ENCODE measurements around the gene PHF19. TPM values are rescaled to one million over a fixed set of nuclear protein-coding genes. Genes with fewer than 3 reads are reported as not detected.

The PHF19 gene
- total RNA-seq, 4 donors from 2014 or later, result 16.3 to 31.2 (median 25.3) TPM

DNA sequence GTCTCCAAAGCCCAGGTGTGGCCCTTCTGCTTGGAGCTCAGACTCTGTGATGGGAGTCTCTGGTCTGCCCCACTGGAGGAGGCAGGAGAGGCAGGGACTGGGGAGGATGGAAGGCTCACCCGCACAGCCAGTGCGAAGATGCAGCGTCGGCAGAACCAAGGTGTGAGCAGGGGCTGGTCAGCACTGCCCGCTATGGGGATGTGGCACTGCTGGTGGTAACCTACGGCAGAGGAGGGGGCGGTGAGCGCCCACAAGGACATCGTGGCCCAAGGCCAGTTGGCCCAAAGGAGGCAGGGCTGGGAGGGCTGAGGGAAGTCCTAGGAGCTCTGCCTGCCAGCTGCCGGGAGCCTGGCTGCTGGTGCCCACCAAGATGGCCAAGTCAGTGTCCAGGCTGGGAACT lies 7.3 kb downstream of the PHF19 start:
- no peak for DNase-seq (ENCODE audit: low spot score)
- ATAC-seq (ENCODE audit: low FRiP score), result no peak
- TF ChIP-seq, protein P1, sequence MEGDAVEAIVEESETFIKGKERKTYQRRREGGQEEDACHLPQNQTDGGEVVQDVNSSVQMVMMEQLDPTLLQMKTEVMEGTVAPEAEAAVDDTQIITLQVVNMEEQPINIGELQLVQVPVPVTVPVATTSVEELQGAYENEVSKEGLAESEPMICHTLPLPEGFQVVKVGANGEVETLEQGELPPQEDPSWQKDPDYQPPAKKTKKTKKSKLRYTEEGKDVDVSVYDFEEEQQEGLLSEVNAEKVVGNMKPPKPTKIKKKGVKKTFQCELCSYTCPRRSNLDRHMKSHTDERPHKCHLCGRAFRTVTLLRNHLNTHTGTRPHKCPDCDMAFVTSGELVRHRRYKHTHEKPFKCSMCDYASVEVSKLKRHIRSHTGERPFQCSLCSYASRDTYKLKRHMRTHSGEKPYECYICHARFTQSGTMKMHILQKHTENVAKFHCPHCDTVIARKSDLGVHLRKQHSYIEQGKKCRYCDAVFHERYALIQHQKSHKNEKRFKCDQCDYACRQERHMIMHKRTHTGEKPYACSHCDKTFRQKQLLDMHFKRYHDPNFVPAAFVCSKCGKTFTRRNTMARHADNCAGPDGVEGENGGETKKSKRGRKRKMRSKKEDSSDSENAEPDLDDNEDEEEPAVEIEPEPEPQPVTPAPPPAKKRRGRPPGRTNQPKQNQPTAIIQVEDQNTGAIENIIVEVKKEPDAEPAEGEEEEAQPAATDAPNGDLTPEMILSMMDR (IDR thresholded peaks at IDR 0.05), result no peak

DNA sequence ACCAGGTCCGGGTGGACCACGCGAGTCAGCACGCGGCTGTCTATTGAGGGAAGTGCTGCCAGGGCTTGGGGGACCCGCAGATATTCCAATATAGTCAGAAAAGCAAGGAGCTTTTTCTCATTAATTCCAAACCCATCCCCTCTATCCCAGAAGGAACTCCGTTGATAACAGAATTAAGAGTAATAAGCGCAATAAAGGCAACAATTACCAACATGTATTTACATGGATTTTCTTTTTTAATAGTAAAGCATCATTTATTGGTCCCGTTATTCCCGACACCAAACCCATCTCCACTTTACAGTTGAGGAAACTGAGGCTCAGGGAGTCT lies 7.7 kb downstream of the PHF19 start:
- TF ChIP-seq, protein P1 (IDR thresholded peaks at IDR 0.05), result no peak
- no peak for DNase-seq (ENCODE audit: low spot score)
- ATAC-seq (ENCODE audit: low FRiP score), result no peak

DNA sequence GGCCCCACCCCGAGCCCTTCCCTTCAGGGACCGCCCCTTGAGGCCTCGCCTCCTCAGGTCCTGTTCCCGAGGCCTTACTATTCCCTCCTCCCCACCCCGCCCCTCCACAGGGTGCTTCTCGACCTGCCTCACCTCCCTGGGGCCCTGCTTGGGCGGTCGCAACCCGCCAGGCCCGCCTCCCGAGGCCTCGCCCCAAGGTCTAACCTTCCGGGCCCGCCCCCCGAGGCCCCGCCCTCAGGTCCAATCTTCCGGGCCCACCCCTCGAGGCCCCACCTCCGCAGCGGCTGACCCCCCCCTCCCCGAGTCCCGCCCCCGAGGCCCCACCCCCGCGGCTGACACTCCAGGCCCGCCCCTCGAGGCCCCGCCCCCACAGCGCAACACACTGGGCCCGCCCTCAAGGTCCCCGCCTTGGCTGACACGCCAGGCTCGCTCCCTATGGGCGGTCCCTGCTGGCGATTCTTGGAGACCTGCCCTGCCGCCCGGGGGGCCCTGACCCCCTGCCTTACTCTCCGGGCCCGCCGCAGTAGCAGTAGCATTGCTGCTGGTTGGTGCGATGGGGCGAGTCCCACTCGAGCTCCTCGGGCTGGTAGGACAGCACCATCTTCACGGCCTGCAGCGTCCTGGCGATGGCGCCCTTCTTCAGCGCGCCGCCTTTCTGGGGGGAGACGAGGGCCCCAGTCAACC lies 8.2 kb downstream of the PHF19 start:
- peak; percentile 94 for DNase-seq (ENCODE audit: low spot score)
- TF ChIP-seq, protein P1 (IDR thresholded peaks at IDR 0.05), result no peak
- ATAC-seq (ENCODE audit: low FRiP score), result peak; percentile 95

DNA sequence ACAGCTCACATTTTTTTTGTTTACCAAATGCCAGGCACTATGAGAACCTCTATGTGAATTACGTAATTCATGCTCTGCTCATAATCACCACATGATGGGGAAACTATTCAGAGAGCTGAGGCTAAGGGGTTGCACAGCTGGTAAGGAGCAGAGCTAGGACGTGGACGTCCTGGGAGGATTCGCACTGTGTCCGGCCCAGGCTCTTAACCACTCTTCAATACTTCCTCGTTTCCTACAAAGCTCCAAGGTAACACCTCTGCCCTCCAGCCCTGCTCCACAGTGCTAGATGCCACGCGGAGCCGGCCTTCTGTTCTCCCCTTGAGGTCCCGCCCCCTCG lies 8.7 kb downstream of the PHF19 start:
- DNase-seq (ENCODE audit: low spot score) (no peak), ATAC-seq (ENCODE audit: low FRiP score) (peak; percentile 64)
- TF ChIP-seq, protein P1 (IDR thresholded peaks at IDR 0.05), result no peak

DNA sequence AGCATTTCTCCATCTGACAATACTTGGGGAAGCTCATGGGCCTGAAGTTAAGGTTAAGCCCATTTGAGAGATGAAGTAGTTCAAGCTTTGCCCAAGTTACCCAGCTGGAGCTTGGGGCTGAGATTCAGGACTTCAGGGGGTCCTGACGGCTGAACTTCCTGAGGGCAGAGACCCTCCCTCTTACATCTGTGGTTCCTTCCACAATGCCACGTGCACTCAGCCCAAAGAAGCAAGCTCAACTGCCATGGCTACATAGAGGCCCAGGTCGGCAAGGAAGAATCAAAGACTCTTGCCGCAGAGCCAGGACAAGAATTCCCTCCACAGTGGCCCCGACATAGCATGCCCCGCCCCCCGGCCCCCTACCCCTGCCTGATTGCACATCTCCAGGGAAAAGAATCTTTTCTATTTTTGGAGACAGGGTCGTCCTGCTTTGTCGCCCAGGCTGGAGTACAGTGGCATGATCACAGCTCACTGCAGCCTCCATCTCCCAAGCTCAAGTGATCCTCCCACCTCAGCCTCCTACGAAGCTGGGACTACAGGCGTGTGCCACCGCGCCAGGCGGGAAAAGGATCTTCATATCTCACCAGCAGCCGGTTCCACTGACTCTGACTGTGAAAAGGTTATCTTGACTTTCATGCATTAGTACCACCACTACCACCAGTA lies 9.2 kb downstream of the PHF19 start:
- TF ChIP-seq, protein P1 (IDR thresholded peaks at IDR 0.05), result no peak
- ATAC-seq (ENCODE audit: low FRiP score) (no peak), DNase-seq (ENCODE audit: low spot score) (no peak)

DNA sequence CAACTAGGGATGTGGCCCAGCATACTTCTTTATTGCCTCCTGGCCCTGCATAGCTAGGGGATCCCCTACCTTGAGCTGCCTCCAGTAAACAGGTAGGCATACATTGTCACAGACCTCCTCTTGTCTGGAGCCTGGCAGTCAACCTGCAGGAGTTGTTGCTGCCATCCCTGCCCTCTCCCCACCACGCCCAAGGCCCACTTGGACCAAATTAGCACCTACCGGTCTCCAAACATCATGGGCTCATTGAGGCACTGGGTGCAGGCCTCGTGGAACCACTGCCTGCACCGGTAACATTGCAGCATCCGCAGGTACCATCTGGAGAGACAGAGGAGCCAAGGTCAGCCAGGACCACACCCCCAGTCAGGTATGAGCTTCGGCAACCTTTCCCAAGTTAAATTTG lies 10.3 kb downstream of the PHF19 start:
- DNase-seq (ENCODE audit: low spot score) (no peak), ATAC-seq (ENCODE audit: low FRiP score) (no peak)

More for the DNA sequence above, 10.3 kb downstream of the PHF19 start:
- TF ChIP-seq, protein P1 (IDR thresholded peaks at IDR 0.05), result no peak

All from omental fat pad (tissue), 4 donors.